Endodermal cell (in vitro differentiated cells): ENCODE measurements around the gene OSBPL9. TPM values are rescaled to one million over a fixed set of nuclear protein-coding genes. Genes with fewer than 3 reads are reported as not detected.

Experiments used
- DNase-seq: peaks from one replicate; pipeline ENCODE4 v3.0.0-alpha.2; 2017
- H3K27ac ChIP-seq: 2 replicates; pipeline ENCODE4 v1.5.1; 2013; ENCODE audit warnings: mild to moderate bottlenecking, low read depth, low read length, moderate library complexity
- H3K27me3 ChIP-seq: 2 replicates; pipeline ENCODE4 v1.6.1; 2013; ENCODE audit warnings: mild to moderate bottlenecking, low read length, moderate library complexity; ENCODE audit not compliant: insufficient read depth, control insufficient read depth, poor library complexity, severe bottlenecking
- H3K36me3 ChIP-seq: 2 replicates; pipeline ENCODE4 v1.7.0; 2013; ENCODE audit warnings: mild to moderate bottlenecking, low read length, moderate library complexity; ENCODE audit not compliant: control insufficient read depth, insufficient read depth
- H3K4me1 ChIP-seq: one replicate; pipeline ENCODE4 v1.7.0; 2013; ENCODE audit warnings: low read length; ENCODE audit not compliant: control insufficient read depth, insufficient read depth
- H3K4me3 ChIP-seq: 2 replicates; pipeline ENCODE4 v1.5.1; 2013; ENCODE audit warnings: mild to moderate bottlenecking, low read length, moderate library complexity
- H3K9ac ChIP-seq: 2 replicates; pipeline ENCODE4 v1.6.1; 2013; ENCODE audit warnings: mild to moderate bottlenecking, low read length, moderate library complexity; ENCODE audit not compliant: poor library complexity, severe bottlenecking; ENCODE audit errors: extremely low read depth
- H3K9me3 ChIP-seq: 2 replicates; pipeline ENCODE4 v1.6.1; 2013; ENCODE audit warnings: mild to moderate bottlenecking, low read length, moderate library complexity; ENCODE audit not compliant: control insufficient read depth
- H3K27ac Mint-ChIP-seq: 2 replicates; pipeline ENCODE4 v1.8.0; 2020; ENCODE audit warnings: mixed read lengths
- H3K27me3 Mint-ChIP-seq: 2 replicates; pipeline ENCODE4 v1.8.0; 2021; ENCODE audit warnings: mild to moderate bottlenecking, mixed read lengths; ENCODE audit not compliant: insufficient read depth
- H3K36me3 Mint-ChIP-seq: 2 replicates; pipeline ENCODE4 v1.8.0; 2020; ENCODE audit warnings: low read depth, mixed read lengths
- H3K4me1 Mint-ChIP-seq: 2 replicates; pipeline ENCODE4 v1.8.0; 2020; ENCODE audit warnings: mixed read lengths
- H3K4me3 Mint-ChIP-seq: 2 replicates; pipeline ENCODE4 v1.8.0; 2020; ENCODE audit warnings: mild to moderate bottlenecking, moderate library complexity, mixed read lengths
- H3K9me3 Mint-ChIP-seq: 2 replicates; pipeline ENCODE4 v1.8.0; 2020; ENCODE audit warnings: mild to moderate bottlenecking, mixed read lengths
- WGBS, 2 experiments: methylation state at CpG; one replicate each; pipeline versions ENCODE4 v1.1.5 to v1.1.7; 2013; ENCODE audit warnings: missing lambda C conversion rate in 2 of 2, mixed read lengths in 1 of 2; ENCODE audit not compliant: insufficient coverage in 1 of 2, insufficient read length in 1 of 2; 5-methylcytosine and 5-hydroxymethylcytosine counted together
- total RNA-seq, 2 donors: library from RNA; stranded (reverse); fragmentation: NEBNext Ultra II Directional in 1 of 2; extraction: Animal tissue kit (Norgen Biotek cat#: 25700) in 1 of 2; gene quantifications; 2 replicates in 1 of 2; 3 replicates in 1 of 2; pipeline ENCODE4 v1.2.1, GENCODE V29; 2021
- TF ChIP-seq, protein P1 (sequence below): fragments of 200-600 bp; sonication (generic); conservative IDR thresholded peaks from 2 replicates; pipeline ENCODE4 v1.5.0; 2021; ENCODE audit warnings: antibody characterized with exemption, mild to moderate bottlenecking

Gene OSBPL9
- total RNA-seq, 2 donors from 2014 or later: 76.9 to 93.3 TPM

DNA sequence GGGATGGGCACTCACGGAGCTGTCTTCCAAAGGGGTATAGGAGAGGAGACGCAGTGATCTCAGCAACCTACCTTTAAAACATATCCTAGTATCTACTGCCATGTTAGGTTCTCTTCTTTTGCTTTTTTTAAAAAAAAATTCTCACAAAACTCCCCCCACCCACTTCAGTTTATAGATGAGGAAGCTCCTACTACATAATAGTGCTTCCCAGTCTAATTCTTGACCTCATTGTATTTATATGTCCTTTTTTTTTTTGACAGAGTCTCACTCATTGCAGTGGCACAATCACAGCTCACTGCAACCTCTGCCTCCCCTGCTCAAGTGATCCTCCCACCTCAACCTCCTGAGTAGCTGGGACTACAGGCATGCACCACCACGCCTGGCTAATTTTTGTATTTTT, 99.9 kb downstream of the OSBPL9 start:
- DNase-seq: no peak
- TF ChIP-seq, protein P1, sequence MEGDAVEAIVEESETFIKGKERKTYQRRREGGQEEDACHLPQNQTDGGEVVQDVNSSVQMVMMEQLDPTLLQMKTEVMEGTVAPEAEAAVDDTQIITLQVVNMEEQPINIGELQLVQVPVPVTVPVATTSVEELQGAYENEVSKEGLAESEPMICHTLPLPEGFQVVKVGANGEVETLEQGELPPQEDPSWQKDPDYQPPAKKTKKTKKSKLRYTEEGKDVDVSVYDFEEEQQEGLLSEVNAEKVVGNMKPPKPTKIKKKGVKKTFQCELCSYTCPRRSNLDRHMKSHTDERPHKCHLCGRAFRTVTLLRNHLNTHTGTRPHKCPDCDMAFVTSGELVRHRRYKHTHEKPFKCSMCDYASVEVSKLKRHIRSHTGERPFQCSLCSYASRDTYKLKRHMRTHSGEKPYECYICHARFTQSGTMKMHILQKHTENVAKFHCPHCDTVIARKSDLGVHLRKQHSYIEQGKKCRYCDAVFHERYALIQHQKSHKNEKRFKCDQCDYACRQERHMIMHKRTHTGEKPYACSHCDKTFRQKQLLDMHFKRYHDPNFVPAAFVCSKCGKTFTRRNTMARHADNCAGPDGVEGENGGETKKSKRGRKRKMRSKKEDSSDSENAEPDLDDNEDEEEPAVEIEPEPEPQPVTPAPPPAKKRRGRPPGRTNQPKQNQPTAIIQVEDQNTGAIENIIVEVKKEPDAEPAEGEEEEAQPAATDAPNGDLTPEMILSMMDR: no peak
- H3K9ac ChIP-seq: no peak overlapping the region
- no peaks in the 10 kb centered on the region for H3K27me3 ChIP-seq
- peaks cover 7% of the 10 kb centered on the region for H3K36me3 Mint-ChIP-seq
- WGBS, 2 experiments: 90 to 97% methylated on average over 2 to 3 of the region's 3 CpGs
- peaks cover 5% of the 10 kb centered on the region for H3K4me1 Mint-ChIP-seq
- H3K9me3 ChIP-seq: peaks cover 6% of the 10 kb centered on the region
- H3K4me3 Mint-ChIP-seq: no peak overlapping the region
- H3K9me3 Mint-ChIP-seq: peaks cover 7% of the 10 kb centered on the region
- H3K4me1 ChIP-seq: peaks cover 4% of the 10 kb centered on the region
- no peaks in the 10 kb centered on the region for H3K27me3 Mint-ChIP-seq
- no peak overlapping the region for H3K27ac ChIP-seq
- no peaks in the 10 kb centered on the region for H3K36me3 ChIP-seq
- H3K27ac Mint-ChIP-seq: no peak overlapping the region
- no peak overlapping the region for H3K4me3 ChIP-seq

DNA sequence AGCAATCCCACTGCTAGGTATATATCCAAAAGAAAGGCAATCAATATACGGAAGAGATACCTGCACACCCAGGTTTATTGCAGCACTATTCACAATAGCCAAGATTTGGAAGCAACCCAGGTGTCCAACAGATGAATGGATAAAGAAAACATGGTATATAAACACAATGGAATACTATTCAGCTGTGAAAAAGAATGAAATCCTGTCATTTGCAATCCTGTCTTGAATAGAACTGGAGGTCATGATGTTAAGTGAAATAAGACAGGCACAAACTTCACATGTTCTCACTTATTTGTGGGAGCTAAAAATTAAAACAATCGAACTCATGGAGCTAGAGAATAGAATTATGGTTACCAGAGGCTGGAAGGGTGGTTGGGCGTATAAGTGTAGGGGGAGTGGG, 101.0 kb downstream of the OSBPL9 start:
- Mint-ChIP-seq H3K4me1 (peaks cover 8% of the 10 kb centered on the region), H3K27me3 (no peaks in the 10 kb centered on the region), H3K27ac (no peak overlapping the region), H3K9me3 (no peaks in the 10 kb centered on the region), H3K4me3 (no peak overlapping the region), H3K36me3 (peaks cover 5% of the 10 kb centered on the region)
- Histone ChIP-seq H3K4me1 (peaks cover 4% of the 10 kb centered on the region), H3K9ac (no peak overlapping the region), H3K4me3 (no peak overlapping the region), H3K36me3 (no peaks in the 10 kb centered on the region), H3K9me3 (peaks cover under 1% of the 10 kb centered on the region), H3K27me3 (no peaks in the 10 kb centered on the region), H3K27ac (no peak overlapping the region)
- WGBS, 2 experiments: 93 to 94% methylated on average over 2 to 3 of the region's 3 CpGs
- DNase-seq: no peak
- TF ChIP-seq, protein P1: no peak

DNA sequence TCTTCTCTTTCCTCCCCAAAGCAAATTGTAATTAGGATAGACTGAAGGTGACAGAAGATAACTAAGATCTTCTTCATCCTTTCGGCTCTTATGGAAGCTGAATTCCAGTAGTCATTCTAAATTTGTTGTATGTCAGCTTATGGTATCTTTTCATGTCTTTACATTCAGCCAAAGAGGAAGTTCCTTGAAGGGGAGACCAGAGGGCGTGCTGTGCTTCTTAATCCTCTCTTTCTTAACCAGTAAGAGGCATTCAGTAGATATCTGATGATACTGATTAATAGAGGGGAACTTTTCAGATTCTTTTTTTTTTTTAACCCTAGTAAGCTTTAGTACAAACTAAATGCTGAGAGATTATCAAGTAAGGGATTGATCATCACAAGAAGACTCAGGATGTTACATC, 102.3 kb downstream of the OSBPL9 start:
- peaks cover 5% of the 10 kb centered on the region for H3K36me3 Mint-ChIP-seq
- Histone ChIP-seq H3K27ac (no peak overlapping the region), H3K9ac (no peak overlapping the region), H3K36me3 (no peaks in the 10 kb centered on the region), H3K9me3 (no peaks in the 10 kb centered on the region), H3K4me3 (no peak overlapping the region), H3K27me3 (no peaks in the 10 kb centered on the region), H3K4me1 (peaks cover 4% of the 10 kb centered on the region)
- peaks cover 8% of the 10 kb centered on the region for H3K4me1 Mint-ChIP-seq
- TF ChIP-seq, protein P1: no peak
- no peaks in the 10 kb centered on the region for H3K9me3 Mint-ChIP-seq
- 80 to 83% methylated on average over 1 to 2 of the region's 2 CpGs for WGBS, 2 experiments
- no peak overlapping the region for H3K4me3 Mint-ChIP-seq
- DNase-seq: no peak
- no peak overlapping the region for H3K27ac Mint-ChIP-seq
- H3K27me3 Mint-ChIP-seq: no peaks in the 10 kb centered on the region
